Measurements from ENCODE around the gene AJAP1.

The AJAP1 gene

GRCh38 chr1:4741876-4742423, 87.5 kb downstream of the AJAP1 start:
- TF ChIP-seq ZFX (IDR thresholded peaks at IDR 0.05) (no peak), CTCF (conservative IDR thresholded peaks at IDR 0.05) (no peak)
- no peak overlapping the region for H3K27ac ChIP-seq

GRCh38 chr1:4743978-4744750, 89.8 kb downstream of the AJAP1 start:
- no peak overlapping the region for H3K27ac ChIP-seq
- TF ChIP-seq ZFX (IDR thresholded peaks at IDR 0.05) (no peak), CTCF (conservative IDR thresholded peaks at IDR 0.05) (no peak)

- no peak overlapping the region for H3K27ac ChIP-seq
- TF ChIP-seq CTCF (conservative IDR thresholded peaks at IDR 0.05) = no peak
- no peak for TF ChIP-seq ZFX (IDR thresholded peaks at IDR 0.05)
Observed at GRCh38 chr1:4745560-4745959, 91.2 kb downstream of the AJAP1 start.

GRCh38 chr1:4749406-4749805, 95.0 kb downstream of the AJAP1 start:
- no peak for TF ChIP-seq CTCF (conservative IDR thresholded peaks at IDR 0.05)
- no peak for TF ChIP-seq ZFX (IDR thresholded peaks at IDR 0.05)
- H3K27ac ChIP-seq = no peak overlapping the region

GRCh38 chr1:4750177-4750576, 95.8 kb downstream of the AJAP1 start:
- no peak for TF ChIP-seq ZFX (IDR thresholded peaks at IDR 0.05)
- TF ChIP-seq CTCF (conservative IDR thresholded peaks at IDR 0.05) = no peak
- no peak overlapping the region for H3K27ac ChIP-seq

- no peak overlapping the region for H3K27ac ChIP-seq
- TF ChIP-seq CTCF (conservative IDR thresholded peaks at IDR 0.05) (no peak), ZFX (IDR thresholded peaks at IDR 0.05) (no peak)
Observed at GRCh38 chr1:4752059-4752458, 97.7 kb downstream of the AJAP1 start.

GRCh38 chr1:4754816-4755215, 100.4 kb downstream of the AJAP1 start:
- H3K27ac ChIP-seq = no peak overlapping the region
- TF ChIP-seq CTCF (conservative IDR thresholded peaks at IDR 0.05) (no peak), ZFX (IDR thresholded peaks at IDR 0.05) (no peak)
